HL-60 (cell line): ENCODE measurements around the gene PPP1R12B.

Source experiments
- CTCF ChIP-seq: IDR thresholded peaks from one replicate; pipeline ENCODE4 v1.5.1; 2011; ENCODE audit warnings: low read length, control low read depth, inconsistent platforms; ENCODE audit not compliant: insufficient read depth
- GABPA ChIP-seq: IDR thresholded peaks from 2 replicates; pipeline ENCODE4 v1.6.1; 2012; ENCODE audit warnings: low read depth
- POLR2AphosphoS5 ChIP-seq: IDR thresholded peaks from 2 replicates; pipeline ENCODE4 v1.6.1; 2012; ENCODE audit warnings: low read depth
- REST ChIP-seq: IDR thresholded peaks from 2 replicates; pipeline ENCODE4 v1.6.1; 2012; ENCODE audit warnings: low read depth; ENCODE audit not compliant: insufficient replicate concordance

GRCh38 chr1:202571719-202572339 lies 223.3 kb downstream of the PPP1R12B start:
- TF ChIP-seq CTCF (peak; percentile 75), REST (no peak), POLR2AphosphoS5 (no peak), GABPA (no peak)
